ENCODE results near the gene GUK1. TPM values are rescaled to one million over a fixed set of nuclear protein-coding genes. Genes with fewer than 3 reads are reported as not detected.

Gene GUK1
- total and polyA plus RNA-seq, 2 experiments from 2014 or later = 87.5 to 121 TPM

- Histone ChIP-seq H3K79me2 (replicated peaks; ENCODE audit: insufficient read depth) (no peaks in the 10 kb centered on the region), H3K4me2 (no peak overlapping the region), H3K4me3 (no peak overlapping the region), H3K27ac (ENCODE audit: low read depth) (no peak overlapping the region), H3K36me3 (ENCODE audit: insufficient read depth) (no peaks in the 10 kb centered on the region), H4K20me1 (replicated peaks; ENCODE audit: insufficient read depth) (no peaks in the 10 kb centered on the region), H3K4me1 (ENCODE audit: insufficient read depth) (no peaks in the 10 kb centered on the region), H3K9me2 (ENCODE audit: insufficient read depth) (no peaks in the 10 kb centered on the region), H2AFZ (no peak overlapping the region), H3F3A (replicated peaks; ENCODE audit: low read depth) (no peaks in the 10 kb centered on the region), H3K27me3 (ENCODE audit: insufficient read depth) (0 out of 2 replicates have a peak, but pooled peaks cover under 1% of the 10 kb centered on the region)
- Mint-ChIP-seq H3K36me3 (ENCODE audit: low read depth) (no peaks in the 10 kb centered on the region), H3K4me1 (peaks cover 3% of the 10 kb centered on the region; the same call in 2 of the 3 replicates), H3K9me3 (no peaks in the 10 kb centered on the region), H3K27me3 (ENCODE audit: insufficient read depth, low read depth, poor library complexity) (peaks cover 12% of the 10 kb centered on the region), H3K4me3 (no peak overlapping the region), H3K27ac (no peak overlapping the region)
- DNase-seq (ENCODE audit: low spot score) (no peak), ATAC-seq (no peak)
- TF ChIP-seq POLR2AphosphoS5 (IDR thresholded peaks at IDR 0.05; ENCODE audit: low read depth) (no peak), JUNB (IDR thresholded peaks at IDR 0.05; ENCODE audit: unreplicated experiment) (no peak), ZNF114 (CRISPR knock-in tag; IDR thresholded peaks at IDR 0.05) (no peak)
Measured at GRCh38 chr1:228151180-228151925, 11.3 kb downstream of the GUK1 start.

GRCh38 chr1:228152097-228152917 is 12.2 kb downstream of the GUK1 start:
- H3K9me3 Mint-ChIP-seq = no peaks in the 10 kb centered on the region
- H3K79me2 ChIP-seq (replicated peaks; ENCODE audit: insufficient read depth) = no peaks in the 10 kb centered on the region
- no peaks in the 10 kb centered on the region for H3K9me2 ChIP-seq (ENCODE audit: insufficient read depth)
- no peak overlapping the region for H3K27ac ChIP-seq (ENCODE audit: low read depth)
- ATAC-seq (no peak), DNase-seq (ENCODE audit: low spot score) (no peak)
- H3K4me3 ChIP-seq = no peak overlapping the region
- H3K4me1 ChIP-seq (ENCODE audit: insufficient read depth) = no peaks in the 10 kb centered on the region
- no peak overlapping the region for H3K27ac Mint-ChIP-seq
- peaks cover 3% of the 10 kb centered on the region; the same call in 2 of the 3 replicates for H3K4me1 Mint-ChIP-seq
- H3K36me3 ChIP-seq (ENCODE audit: insufficient read depth) = no peaks in the 10 kb centered on the region
- H2AFZ ChIP-seq = no peak overlapping the region
- H3K4me2 ChIP-seq = no peak overlapping the region
- no peaks in the 10 kb centered on the region for H4K20me1 ChIP-seq (replicated peaks; ENCODE audit: insufficient read depth)
- peaks cover 9% of the 10 kb centered on the region; the same call in 1 of the 2 replicates for H3K27me3 ChIP-seq (ENCODE audit: insufficient read depth)
- H3K27me3 Mint-ChIP-seq (ENCODE audit: insufficient read depth, low read depth, poor library complexity) = peaks cover 15% of the 10 kb centered on the region
- no peaks in the 10 kb centered on the region for H3F3A ChIP-seq (replicated peaks; ENCODE audit: low read depth)
- no peaks in the 10 kb centered on the region for H3K36me3 Mint-ChIP-seq (ENCODE audit: low read depth)
- no peak overlapping the region for H3K4me3 Mint-ChIP-seq
- TF ChIP-seq STAT1 (IDR thresholded peaks at IDR 0.05; ENCODE audit: unreplicated experiment) (no peak), ZNF462 (CRISPR knock-in tag; IDR thresholded peaks at IDR 0.05) (no peak), ZNF331 (CRISPR knock-in tag; IDR thresholded peaks at IDR 0.05; ENCODE audit: low read depth) (no peak), REST (IDR thresholded peaks at IDR 0.05; ENCODE audit: unreplicated experiment) (no peak), CTCF (conservative IDR thresholded peaks at IDR 0.05; ENCODE audit: low read depth in 2 of 2) (no peak)

All from GM23338 (cell line).